HFF-Myc (cell line): Measurements from ENCODE around the gene AFF3.
A peak's percentile ranks its signal among the peaks of the same experiment; 100 is the strongest.

Source experiments
- DNase-seq: peaks from one replicate; pipeline ENCODE4 v3.0.0-alpha.2; 2011; ENCODE audit warnings: low read depth; ENCODE audit errors: extremely low read depth
- H3K4me3 ChIP-seq: replicated peaks from 2 replicates; pipeline ENCODE4 v1.5.1; 2011; ENCODE audit warnings: low read depth, mild to moderate bottlenecking, control low read depth, low read length
- CTCF ChIP-seq: IDR thresholded peaks from 2 replicates; pipeline ENCODE4 v1.5.1; 2012; ENCODE audit warnings: mild to moderate bottlenecking, low read depth, low read length, control low read depth; ENCODE audit errors: missing control alignments

AFF3 gene

GRCh38 chr2:99611034-99611433 lies 531.4 kb downstream of the AFF3 start:
- no peak for TF ChIP-seq CTCF
- no peak overlapping the region for H3K4me3 ChIP-seq
- DNase-seq = no peak

GRCh38 chr2:99609851-99610381 lies 532.5 kb downstream of the AFF3 start:
- no peak for DNase-seq
- H3K4me3 ChIP-seq = no peak overlapping the region
- TF ChIP-seq CTCF = no peak

GRCh38 chr2:99608861-99609260 lies 533.5 kb downstream of the AFF3 start:
- DNase-seq = no peak
- H3K4me3 ChIP-seq = no peak overlapping the region
- no peak for TF ChIP-seq CTCF

GRCh38 chr2:99607861-99608491 lies 534.4 kb downstream of the AFF3 start:
- no peak for TF ChIP-seq CTCF
- no peak for DNase-seq
- H3K4me3 ChIP-seq = no peak overlapping the region

- no peak for TF ChIP-seq CTCF
- DNase-seq = no peak
- no peak overlapping the region for H3K4me3 ChIP-seq
These were observed 534.9 kb downstream of the AFF3 start for GRCh38 chr2:99607454-99607853.

- TF ChIP-seq CTCF = no peak
- DNase-seq = no peak
- no peak overlapping the region for H3K4me3 ChIP-seq
These were observed 537.4 kb downstream of the AFF3 start for GRCh38 chr2:99605036-99605435.

- H3K4me3 ChIP-seq = no peak overlapping the region
- DNase-seq = peak; percentile 31
- no peak for TF ChIP-seq CTCF
These were observed 539.9 kb downstream of the AFF3 start for GRCh38 chr2:99602476-99602875.
